Right kidney (tissue), 1 donor: ENCODE results near the gene TAL1.

Source experiments
- DNase-seq: peaks from one replicate; pipeline ENCODE4 v3.0.0-alpha.2; 2016

The TAL1 gene

DNA sequence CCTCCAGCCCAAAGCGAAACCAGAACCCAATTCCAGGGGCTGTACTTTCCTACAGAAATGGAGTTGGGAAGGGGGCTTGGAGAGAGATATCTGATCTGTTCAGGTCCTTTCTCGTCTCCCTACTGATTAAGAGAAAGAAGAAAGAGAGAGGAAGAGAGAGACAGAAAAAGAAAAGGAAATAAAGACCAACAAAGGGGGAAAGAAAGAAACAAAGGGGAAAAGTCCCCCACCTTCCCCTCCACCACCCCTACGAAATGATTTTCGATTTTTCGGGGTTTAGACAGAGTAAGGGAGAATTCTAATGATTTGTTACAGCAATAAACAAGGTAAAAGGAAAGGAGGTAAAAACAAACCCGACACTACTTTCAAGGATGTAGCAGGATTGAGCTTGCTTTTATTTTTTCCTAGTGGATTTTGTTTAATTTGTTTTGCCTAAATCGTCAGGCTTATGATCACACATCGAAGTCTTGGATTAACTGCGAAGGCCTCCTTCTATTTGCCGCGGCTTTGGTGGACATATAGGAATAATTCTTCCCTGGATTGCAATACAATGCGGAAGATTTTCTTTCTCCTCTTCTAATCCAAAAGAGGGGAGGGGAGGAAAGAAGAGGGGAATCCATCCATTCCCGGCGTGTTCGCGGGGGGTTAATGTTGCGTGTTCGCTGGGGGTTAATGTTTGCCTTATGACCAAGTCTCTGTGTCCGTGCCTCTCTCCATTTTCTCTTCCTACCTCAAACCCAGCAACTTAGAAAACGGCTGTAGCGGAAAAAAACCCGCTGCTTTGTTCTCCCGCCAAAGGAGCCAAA is 1.9 kb downstream of the TAL1 start:
- DNase-seq, result peak; percentile 72

DNA sequence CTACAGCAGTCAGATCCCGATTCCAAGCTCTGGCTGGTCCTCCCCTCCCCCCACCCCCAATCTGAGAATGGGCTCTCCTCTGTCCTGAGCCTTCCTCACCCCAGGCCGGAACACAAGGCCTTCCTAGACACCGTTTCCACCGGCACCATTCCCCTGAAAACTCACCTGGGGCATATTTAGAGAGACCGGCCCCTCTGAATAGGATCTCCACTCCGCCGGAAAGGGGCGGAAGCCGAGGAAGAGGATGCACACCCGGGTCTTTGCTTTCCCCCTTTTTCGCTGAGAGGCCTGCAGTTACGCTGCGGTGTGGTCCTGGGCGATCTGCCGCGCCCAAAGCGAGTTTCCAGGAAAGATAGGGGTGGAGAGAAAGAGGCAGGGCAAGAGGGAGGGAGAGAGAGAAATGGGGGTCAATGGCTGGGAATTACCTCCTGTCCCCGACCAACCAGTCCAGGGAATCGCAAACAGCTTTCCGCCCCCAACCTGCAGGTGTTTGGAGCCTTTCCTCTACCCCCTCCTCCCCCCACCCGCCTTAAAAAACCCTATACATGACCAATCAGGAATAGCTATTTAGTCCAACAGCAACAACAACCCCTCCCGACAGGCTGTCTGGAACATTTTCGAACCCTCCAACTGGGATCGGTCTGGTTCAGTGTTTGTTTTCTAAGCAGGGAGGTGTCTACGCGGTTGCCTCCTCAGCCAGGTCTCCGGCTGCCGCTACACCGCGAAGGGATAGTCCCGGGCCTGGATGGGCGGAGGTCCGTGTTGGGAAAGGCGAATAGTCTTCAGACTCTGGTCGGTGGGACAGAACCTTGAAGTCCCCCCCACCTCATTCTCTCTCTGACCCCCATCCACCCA is 2.8 kb downstream of the TAL1 start:
- DNase-seq, result peak; percentile 60

DNA sequence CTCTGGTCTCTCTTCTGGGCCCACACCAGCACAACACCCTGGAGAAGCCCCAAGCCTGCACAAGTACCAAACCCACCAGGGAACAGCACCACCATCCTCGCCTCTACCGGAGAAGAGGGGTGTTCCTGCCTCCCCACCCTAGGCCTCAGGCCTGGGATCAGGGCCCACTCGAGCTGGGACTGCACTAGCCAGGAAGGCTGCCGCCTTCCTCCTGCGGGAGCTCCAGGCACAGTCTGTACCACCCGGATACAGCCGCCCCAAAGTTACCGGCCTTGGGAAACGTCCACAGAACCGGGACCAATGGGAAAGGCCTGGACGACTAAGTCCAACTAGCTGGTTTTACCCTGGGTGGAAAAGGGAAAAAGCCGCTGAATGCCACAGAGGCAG is 3.4 kb downstream of the TAL1 start:
- DNase-seq, result peak; percentile 33

DNA sequence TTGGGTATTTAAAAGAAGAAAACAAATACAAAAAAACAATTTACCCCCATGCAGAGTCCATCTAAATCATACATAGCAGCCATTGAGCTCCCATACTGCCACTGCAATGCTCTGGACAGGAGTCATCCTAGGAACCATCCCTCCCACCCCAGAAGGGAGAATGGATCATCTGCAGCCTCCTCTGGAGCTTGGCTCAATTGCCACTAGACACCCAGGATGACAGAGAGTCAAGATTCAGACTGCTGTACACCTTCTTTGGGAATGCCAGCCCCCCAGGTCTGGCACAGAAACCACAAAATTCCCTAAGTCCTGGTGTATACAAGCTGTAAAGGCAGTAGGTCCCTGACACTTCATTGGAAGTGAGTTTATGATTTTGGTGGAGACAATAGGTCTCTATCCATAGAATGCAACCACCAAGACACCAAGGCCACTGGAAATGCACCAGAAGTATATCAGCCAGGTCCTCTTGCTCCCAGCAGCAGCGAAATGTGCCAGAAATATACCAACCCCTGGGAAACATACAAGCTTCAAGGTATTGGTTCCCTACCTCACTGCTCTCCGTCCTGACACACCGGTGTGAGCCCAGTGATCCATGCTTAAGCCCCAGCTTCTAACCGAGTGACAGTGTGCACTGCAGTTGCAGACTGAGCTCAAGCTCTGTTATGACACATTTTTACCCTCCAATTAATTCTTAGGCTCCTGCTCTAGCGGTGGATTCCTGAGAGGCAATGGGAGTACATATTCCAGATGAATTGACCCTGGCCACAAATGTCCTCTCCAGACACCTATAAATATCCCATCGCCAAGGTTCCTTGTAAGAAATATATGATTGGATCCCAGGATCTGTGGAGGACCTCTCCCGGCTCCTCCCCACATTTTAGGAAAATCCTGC is 4.4 kb downstream of the TAL1 start:
- no peak for DNase-seq

DNA sequence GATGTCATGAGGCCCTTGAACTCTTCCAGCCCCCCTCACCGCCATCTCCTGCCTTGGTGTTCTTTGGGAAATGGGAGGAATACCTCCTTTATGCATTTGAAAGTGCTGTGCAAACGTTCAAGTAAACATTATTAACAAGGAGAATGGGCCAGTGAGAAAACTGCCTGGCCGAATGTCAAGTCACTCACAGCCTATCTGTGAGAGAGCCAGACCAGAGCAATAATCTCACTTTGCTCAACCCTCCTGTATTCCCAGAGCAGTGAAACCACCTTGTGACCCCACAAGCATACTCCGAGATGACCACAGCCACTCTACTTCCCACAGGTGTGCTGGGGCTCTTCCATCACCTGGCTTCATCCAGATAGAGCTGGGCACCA is 5.2 kb downstream of the TAL1 start:
- no peak for DNase-seq

DNA sequence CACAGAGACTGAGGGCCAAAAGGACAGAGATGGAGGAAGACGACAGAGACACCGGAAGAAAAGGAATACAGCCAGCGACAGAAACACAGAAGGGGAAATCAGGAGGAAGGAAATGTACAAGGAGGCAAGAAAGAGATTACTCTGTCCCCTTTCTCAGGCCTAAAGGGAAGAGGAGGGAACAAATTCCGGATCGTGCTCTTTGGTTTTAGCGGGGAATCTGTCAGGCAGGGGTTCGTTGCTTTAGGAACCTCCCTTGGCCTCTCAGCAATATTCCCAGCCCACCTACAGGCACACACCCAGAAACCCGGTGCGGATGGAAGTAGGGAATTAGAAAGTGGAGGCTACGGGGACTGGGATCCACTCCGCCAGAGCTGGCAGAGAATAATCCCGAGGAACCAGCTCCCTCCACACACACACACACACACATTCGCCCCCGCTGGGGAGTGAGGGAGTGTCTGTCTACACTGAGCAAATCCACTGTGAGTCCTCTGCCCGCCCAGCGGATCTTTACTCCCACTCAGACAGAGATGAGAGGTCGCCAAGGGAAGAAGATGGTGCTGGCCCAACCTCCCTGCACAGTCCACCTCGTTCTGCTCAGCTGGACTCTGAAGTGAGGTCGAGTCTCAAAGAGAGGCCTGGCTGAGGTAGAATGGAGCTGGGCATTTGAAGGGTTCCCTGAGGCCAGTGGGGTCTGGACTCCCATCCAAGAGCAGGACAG is 5.7 kb downstream of the TAL1 start:
- DNase-seq, result peak; percentile 53

DNA sequence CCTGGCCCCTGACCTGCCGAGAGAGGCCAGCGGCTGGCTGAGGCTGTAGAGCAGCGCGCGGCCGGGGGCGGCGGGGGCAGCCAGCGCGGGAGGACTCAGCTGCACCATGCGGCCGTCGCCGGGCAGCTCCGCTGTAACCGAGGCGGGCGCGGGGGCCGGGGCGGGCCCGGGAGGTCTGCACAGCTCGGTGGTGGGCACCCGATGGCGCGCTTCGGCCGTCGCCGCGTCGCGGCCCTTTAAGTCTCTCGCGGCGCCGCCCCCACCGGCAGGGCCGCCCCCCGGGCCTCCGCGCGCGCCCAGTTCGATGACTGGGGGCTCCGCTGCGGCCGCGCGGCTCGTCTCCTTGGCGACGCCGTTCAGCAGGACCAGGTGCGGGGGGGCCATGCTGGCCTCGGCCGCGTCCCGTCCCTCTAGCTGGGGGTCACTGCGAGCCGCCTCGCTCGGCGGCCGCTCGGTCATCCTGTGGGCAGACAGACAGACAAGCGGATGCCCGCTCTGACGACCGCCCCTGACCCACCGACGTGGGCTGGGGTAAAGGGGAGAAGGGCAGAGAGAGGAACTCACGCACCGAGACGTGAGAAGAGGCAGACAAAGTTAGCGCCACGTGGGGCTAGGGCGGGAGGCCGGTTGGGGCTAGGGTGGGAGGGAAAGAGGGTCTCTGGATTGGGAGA is 6.5 kb downstream of the TAL1 start:
- DNase-seq, result peak; percentile 49

DNA sequence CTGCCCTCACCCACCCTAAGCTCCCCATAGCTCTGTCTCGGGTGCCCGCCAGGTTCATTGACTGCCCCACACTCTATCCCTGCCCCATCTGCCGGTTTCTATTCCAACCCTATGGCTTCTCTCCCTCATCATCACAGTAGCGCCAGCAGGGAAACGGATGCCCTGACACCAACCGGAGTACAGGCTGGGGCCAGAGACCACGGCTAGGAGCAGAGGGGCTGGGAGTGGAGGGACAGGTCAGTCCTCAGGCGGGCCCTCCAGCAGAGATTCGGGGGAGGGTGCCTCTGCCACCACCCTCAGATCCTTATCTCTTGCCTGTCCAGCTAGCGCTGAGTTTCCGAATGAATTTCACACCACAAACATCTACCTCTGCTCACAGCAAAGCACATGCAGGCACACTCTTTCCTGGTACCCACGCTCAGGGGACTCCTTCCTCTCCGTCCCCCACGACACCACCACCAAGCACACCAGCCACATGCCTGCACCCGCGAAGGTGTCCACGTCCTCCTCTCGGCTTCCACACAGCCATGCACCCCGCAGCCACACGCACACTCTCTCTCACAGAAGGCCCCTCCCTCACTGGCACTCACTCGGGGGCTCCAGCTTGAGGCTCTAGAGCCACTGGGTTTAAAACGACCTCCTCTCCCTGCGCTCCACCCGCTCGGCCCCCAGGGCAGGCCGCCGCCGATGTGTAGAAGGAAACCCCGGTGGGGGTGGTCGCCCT is 7.2 kb downstream of the TAL1 start:
- peak; percentile 57 for DNase-seq

DNA sequence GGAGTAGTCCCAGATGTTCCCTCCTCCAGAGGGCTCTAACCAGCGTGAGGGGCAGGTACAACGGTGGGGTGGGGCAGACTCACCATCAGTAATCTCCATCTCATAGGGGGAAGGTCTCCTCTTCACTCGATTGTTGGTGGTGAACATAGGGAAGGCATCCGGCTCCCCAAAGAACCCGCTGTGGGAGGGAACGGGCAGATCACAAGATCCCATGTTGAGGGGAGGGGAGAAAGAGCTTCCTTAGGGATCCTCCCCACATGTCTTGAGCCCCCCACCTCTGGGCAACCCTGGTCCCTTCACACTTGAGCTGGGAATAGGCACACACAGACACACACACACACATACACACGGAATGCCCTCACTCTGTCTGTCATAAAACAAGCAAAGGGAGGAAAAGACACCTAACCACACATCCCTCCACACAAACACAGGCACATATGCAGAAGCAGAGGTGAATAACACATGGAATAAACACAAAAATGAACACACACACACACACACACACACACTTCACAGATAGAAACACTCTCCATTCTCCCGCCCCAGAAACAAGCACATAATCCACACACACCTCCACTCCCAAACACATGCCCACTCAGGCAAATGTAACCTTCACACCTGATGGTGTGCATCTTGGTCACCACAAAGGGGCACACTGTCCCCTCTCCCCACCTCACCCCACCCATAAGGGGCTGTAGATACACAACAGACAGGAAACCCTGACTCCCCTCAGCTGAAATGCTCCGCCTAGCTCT is 7.9 kb downstream of the TAL1 start:
- DNase-seq, result peak; percentile 23

DNA sequence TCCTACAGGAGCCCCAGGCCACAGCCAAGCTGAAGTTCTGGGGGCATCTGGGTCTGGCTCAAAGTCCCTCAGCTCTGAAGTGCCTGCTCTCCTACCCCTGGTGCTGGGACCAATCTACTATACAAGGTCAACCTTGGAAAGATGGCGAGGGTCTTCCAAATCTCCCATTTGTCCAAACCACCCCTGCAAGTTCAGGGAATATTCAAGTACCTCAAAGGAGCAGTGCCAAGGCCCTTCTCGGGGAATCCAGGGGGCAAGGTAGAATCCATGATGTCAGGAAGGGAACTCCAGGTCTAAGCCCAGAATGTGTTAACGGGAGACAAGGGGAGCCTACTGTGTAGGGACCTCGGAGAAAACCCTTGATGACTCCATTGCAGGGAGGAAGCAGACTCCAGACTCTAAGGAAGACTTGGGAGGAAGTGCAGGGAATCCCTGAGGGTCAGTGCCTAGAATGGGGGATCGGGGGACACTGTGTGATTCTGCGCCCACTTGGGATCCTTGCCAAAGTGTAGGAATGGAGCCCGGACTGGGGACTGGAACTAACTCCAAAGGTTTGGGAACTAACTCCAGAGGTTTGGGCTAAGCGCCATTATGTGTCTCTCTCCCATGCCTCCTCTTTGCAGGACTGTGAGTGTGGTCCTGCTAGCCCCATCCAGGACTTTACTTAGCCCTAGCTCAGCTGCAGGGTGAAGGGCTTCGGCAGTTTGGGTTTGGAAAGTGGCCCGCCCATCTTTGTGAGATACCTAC is 8.7 kb downstream of the TAL1 start:
- no peak for DNase-seq

DNA sequence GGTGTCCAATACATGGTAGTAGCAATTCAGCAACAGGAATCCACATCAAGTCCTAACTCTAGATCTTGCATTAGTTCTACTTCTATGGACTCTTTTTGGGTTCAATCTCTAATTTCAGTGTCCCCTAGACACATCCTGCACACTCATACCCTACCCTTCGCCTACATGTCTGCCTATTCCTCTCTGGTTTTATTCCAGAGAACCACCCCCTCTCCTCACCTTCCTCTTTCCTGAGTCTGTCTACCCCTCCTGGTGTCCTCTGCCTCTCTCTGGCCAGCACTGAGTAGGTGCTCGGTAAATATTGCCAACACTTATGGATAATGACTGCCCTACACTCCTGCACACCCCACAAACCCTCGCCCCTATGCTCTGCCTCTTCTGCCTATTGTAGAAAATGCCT is 9.5 kb downstream of the TAL1 start:
- no peak for DNase-seq

DNA sequence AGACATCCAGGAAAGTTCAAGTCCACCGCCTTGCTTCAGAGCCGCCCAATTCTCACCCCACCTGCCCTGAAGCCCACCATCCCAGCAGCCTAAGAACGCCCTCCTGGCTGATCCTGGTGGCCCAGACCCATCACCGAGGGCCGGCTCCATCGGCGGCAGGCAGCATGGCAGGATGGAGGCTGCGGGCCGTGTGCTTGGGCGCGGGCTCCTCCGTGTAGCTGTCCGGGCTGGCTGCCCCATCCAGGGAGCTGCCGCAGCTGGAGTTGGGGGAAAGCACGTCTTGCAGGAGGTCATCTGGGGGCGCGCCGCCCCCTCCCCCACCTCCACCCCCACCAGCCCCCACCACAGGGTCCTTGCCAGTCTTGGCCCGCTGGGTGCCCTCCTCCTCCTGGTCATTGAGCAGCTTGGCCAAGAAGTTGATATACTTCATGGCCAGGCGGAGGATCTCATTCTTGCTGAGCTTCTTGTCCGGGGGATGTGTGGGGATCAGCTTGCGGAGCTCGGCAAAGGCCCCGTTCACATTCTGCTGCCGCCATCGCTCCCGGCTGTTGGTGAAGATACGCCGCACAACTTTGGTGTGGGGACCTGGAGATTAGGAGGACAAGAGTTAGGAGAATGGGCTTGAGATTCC is 12.3 kb downstream of the TAL1 start:
- no peak for DNase-seq

DNA sequence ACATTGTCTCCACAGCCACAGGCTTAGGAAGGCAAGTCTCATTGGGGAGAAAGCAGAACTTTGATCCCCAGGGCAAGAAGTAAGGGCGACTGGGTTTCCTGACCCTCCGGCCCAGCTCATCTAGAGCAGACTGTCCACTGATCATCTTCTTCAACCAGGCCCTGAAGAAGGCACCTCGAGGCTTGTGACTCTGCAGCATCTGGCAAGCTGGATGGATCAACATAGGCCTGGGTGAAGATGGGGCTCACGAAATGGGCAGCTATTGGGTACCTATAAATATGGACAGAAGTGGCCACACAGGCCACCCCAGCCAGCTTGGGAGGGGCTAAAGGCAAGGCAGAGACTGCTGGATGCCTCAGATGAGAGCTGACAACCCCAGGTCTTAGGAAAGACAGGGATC is 13.0 kb downstream of the TAL1 start:
- DNase-seq, result no peak

DNA sequence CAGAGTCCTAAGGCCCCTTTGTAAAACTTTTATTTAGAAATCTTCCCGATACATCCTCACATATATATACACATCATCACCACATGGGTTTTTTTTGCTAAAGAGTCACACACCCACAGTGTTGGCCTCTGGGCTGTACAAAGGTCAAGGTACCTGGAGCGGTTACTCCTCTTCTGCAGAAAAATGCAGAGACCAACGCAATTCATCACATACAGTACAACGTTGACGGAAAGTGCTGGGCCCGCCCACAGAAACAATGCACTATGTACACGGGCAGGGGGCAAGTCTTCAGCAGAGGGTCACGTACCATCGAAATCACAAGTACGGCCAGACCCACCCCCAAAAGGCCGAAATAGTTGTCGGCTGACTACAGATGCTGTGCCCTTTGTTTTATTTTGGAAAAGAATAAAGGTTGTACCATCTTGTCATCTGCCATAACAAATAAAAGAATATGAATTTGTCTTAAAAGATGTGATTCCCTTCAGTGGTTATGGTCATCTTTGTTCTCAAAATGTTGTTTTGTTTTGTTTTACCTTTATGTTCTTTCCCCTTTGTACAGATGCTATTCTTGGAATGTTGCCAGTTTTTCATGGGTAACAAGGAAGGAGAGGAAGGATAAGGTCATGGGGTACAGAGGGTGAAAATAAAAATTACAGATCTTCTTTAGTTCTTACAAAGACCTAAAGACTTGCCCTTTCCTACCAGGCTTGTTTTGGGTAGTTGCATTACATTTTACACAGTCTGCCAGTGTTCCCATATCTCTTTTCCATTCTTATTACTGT is 15.6 kb downstream of the TAL1 start:
- DNase-seq, result no peak

DNA sequence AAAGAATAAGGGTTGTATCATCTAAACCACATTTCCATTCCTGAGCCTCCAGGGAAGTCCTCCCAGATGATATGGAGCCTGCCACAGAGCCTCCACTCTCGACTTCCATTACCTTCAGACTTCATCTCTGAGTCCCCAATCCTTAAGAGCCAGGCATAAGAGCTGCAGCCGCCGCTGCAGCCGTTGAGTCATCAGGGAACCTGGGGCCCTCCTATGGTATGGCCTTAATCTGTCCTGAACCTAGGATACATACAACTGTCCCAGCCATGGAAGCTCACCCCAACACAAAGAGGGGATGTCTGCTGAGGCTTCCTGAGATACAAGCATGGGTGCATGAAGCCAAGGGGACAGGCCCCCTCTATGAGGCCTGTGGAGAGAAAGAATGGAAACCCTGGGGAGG is 16.3 kb downstream of the TAL1 start:
- DNase-seq, result no peak

DNA sequence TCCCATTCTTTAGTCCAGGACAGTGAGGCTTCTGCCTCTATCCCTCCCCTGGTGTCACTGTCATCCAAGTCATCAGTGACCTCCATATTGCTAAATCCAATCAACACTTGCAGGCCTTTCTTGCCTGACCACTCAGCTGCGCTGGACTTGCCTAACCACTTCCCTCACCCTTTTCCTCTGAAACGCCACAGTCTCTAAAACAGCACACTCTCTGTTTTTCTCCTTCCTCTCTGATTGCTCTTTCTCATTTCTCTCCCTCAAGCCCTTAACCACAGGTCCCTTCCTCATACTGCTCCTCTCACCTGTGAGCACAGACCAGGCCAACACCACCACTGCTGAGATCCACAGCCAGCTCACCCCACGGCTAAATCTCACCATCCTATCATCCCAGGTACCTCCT is 17.5 kb downstream of the TAL1 start:
- no peak for DNase-seq

DNA sequence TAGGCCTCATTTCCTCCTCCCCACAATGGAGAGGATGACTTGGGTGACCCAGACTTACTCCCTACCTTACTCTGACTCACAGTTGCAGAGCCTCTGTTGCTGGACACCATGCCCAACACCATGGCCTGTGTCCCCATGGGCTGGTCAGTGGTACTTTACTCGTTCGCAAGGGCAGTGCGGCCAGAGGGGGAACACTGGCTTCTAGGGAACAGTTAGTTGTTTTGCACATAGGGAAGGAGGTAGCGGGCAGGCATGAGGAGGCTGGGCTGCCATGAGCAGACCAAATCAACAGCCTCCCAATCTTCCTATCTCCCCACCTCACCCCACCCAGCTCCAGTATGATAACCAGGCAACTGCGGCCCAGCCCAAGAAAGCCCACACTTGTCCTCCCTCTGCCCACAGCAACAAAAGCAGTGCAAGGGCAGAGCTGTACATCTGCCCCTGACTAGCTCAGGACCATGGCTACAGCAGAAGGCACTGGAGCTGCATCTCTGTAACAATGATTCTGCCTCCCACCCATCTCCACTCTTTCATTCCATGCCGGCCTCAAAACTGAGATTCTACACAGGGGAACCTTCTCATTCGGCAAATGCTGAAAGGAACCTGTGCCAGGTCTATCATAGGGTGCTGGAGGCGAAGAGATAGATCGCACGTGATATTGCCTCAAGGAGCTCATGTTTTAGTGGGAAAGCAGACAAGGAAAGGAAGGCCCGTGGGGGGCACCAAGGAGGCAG is 18.6 kb downstream of the TAL1 start:
- no peak for DNase-seq
